ENCODE measurements around the gene OVAAL.

The OVAAL gene

DNA sequence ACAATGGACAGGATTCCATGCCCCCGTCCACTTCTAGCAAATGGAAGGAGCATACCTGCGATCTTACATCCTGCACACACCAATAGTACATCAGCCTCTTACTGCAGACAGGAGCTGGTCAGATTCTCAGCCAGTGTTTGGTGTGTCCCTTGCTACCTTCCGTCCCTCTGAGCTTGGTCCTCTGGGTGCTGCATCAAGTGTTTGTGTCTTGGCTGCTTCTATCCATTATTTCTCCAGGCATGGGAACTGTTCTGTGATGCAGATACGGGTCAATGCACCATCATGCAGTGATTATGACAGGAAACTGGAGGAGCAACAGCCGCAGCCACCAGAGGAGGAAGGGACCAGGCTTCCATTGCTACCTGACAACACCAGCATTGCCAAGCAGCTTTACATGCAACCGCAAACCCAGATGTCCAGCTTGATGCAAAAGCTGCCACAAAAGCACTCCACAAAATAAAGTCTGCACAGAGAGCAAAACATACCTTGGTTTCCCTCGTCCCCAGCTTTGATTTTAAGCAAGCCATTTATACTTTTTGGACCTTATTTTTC lies 21.9 kb upstream of the OVAAL start:
- no peak overlapping the region for H3K4me3 ChIP-seq (ENCODE audit: low read depth, low read length)
- no peak for DNase-seq (ENCODE audit: low read depth)
- TF ChIP-seq, protein P1, sequence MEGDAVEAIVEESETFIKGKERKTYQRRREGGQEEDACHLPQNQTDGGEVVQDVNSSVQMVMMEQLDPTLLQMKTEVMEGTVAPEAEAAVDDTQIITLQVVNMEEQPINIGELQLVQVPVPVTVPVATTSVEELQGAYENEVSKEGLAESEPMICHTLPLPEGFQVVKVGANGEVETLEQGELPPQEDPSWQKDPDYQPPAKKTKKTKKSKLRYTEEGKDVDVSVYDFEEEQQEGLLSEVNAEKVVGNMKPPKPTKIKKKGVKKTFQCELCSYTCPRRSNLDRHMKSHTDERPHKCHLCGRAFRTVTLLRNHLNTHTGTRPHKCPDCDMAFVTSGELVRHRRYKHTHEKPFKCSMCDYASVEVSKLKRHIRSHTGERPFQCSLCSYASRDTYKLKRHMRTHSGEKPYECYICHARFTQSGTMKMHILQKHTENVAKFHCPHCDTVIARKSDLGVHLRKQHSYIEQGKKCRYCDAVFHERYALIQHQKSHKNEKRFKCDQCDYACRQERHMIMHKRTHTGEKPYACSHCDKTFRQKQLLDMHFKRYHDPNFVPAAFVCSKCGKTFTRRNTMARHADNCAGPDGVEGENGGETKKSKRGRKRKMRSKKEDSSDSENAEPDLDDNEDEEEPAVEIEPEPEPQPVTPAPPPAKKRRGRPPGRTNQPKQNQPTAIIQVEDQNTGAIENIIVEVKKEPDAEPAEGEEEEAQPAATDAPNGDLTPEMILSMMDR (IDR thresholded peaks at IDR 0.05; ENCODE audit: insufficient read depth, low read depth, low read length, missing control alignments) = no peak

DNA sequence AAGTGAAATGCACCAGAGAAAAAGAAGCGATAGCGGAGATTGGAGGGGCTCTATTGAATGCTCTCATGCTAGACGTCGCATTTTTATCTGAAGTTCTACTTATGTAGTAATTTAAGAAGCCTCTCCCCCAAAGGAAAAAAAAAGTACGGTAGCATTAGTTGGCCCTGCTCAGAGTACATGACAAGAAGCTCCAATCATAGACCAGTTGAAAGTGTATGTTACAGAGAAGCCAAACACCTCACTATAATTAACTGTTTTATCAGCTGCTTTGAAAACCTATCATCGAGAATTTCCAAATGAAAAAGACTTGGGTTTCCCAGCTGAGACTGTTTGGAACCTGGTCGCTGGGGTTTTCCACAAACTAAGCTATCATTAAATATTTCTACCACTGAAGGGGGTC lies 19.6 kb upstream of the OVAAL start:
- DNase-seq (ENCODE audit: low read depth) = no peak
- no peak overlapping the region for H3K4me3 ChIP-seq (ENCODE audit: low read depth, low read length)
- TF ChIP-seq, protein P1 (IDR thresholded peaks at IDR 0.05; ENCODE audit: insufficient read depth, low read depth, low read length, missing control alignments) = no peak

DNA sequence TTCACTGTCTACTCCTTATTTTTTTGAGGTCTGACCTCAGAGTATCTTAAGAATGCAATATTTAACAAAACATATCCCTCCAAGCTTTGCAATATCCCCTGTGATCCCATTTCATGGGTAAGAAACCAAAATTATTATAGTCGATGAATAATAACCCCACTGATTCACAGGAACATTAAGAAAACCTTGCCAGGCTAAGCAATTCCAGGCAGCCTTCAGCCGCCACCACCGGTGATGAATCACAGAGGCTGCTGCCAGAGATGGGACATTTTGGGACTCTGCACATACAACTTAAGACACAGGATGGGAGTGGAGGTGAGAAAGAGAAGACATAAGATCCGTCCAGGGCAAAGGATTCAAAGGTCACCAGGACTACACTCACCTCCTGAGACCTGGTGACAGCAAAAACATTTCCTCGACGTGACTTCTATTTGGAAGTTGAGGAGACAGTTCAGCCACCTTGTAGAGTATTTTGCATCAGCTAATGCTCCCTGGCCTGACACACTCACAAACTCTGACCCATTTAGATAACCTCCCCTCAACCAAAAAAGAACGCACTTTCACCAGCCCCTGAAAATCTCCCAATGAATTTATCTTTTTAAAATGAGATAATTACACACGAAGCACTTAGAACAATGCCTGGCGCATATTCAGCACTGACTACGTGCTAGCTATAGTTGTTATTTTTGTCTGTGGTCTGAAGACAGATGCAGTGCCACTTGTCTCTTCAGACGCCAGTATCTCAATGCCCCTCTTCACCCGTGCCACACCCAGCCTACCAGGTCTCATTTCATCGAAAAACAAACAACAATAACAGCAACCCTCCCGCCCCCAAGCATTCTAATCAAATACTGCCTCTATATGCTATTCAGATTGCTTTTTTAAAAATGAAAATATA lies 17.8 kb upstream of the OVAAL start:
- no peak overlapping the region for H3K4me3 ChIP-seq (ENCODE audit: low read depth, low read length)
- TF ChIP-seq, protein P1 (IDR thresholded peaks at IDR 0.05; ENCODE audit: insufficient read depth, low read depth, low read length, missing control alignments) = no peak
- no peak for DNase-seq (ENCODE audit: low read depth)

DNA sequence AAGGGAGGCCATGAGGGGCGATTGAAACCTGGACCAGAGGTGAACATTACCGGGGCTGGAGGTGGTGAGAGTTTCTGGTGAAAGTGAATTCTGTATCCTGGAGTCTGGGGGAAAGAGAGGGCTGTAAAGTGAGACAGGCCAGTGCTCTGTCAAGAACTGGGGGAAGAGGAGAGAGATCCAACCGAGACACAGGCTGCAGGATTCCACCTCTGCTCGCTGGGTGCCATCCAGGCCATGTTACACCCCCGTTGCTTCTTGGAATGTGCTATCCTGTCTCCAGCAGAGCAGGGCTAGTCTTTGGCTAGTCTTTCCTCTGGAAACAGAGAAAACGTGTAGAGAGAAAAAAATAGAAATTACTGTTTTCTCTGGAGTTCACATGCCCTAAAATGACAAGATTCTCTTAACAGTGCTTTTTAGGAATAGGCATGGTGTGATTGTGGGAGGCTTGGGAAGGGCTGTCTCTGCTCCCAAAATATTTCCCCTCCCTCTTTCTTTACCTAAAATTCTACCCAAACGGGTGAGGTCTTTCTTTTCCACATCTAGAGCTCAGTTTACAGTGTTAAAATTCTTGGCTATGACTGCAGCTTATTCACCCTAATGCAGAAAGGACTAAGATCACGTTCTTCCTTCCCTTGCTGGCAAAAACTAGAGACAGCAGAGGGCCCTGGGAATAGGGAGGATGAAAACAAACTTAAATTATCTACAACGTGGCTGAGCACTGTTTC lies 16.5 kb upstream of the OVAAL start:
- H3K4me3 ChIP-seq (ENCODE audit: low read depth, low read length) = no peak overlapping the region
- no peak for DNase-seq (ENCODE audit: low read depth)
- TF ChIP-seq, protein P1 (IDR thresholded peaks at IDR 0.05; ENCODE audit: insufficient read depth, low read depth, low read length, missing control alignments) = no peak

DNA sequence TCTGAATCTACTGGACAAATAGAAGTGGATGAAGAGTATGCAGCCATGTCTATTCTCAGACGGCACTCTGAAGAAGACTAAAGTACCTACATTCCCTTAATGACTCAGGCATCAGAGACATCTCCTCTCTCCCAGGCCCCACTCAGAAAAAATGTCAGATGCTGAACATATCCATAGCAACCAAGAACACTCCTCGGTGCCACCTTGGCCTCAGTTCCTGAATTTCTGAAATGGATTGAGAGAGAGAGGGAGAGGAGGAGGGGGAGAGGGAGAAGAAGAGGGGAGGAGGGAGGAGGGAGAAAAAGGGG lies 16.0 kb upstream of the OVAAL start:
- TF ChIP-seq, protein P1 (IDR thresholded peaks at IDR 0.05; ENCODE audit: insufficient read depth, low read depth, low read length, missing control alignments) = no peak
- H3K4me3 ChIP-seq (ENCODE audit: low read depth, low read length) = no peak overlapping the region
- DNase-seq (ENCODE audit: low read depth) = no peak

DNA sequence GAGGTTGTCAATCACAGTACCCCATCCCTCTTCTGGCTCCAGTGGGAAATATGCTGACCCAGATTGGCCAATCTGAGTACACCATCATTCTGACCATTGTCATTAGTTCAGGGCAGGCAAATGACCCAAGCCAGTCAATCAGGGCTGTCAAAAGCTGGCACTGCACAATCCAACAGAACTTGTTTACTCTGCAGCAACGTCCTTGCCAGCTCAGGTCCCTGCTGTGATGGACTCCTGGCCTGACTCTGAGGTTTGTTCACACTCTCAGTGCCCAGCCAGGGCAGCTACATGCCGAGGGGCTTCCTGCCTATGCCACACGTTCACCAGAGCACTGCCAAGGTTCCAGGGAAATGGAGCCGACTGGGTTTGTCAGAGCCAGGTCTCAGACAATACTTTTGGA lies 14.7 kb upstream of the OVAAL start:
- no peak for DNase-seq (ENCODE audit: low read depth)
- TF ChIP-seq, protein P1 (IDR thresholded peaks at IDR 0.05; ENCODE audit: insufficient read depth, low read depth, low read length, missing control alignments) = no peak
- no peak overlapping the region for H3K4me3 ChIP-seq (ENCODE audit: low read depth, low read length)
